Epithelial cell of proximal tubule (primary cell): Measurements from ENCODE around the gene CYP2U1. TPM values are rescaled to one million over a fixed set of nuclear protein-coding genes. Genes with fewer than 3 reads are reported as not detected.

Experiments used
- DNase-seq: peaks from one replicate; pipeline ENCODE4 v3.0.0-alpha.2; 2011; ENCODE audit warnings: low read depth
- H3K4me3 ChIP-seq: 2 replicates; pipeline ENCODE4 v1.5.1; 2011; ENCODE audit warnings: low read depth, mild to moderate bottlenecking, low read length
- CTCF ChIP-seq: conservative IDR thresholded peaks from 2 replicates; pipeline ENCODE4 v1.5.1; 2012; ENCODE audit warnings: low read depth, mild to moderate bottlenecking, low read length
- total RNA-seq: library from RNA; depleted of rRNA; stranded (reverse); fragments of >200 nt; gene quantifications from 2 replicates; pipeline ENCODE4 v1.2.3, GENCODE V29; 2015

The CYP2U1 gene
- total RNA-seq, 1 donor from 2014 or later = 5.0 TPM

GRCh38 chr4:107996949-107997788, 65.8 kb downstream of the CYP2U1 start:
- TF ChIP-seq CTCF = no peak
- no peak for DNase-seq
- H3K4me3 ChIP-seq = no peak overlapping the region

- no peak for DNase-seq
- no peak overlapping the region for H3K4me3 ChIP-seq
- no peak for TF ChIP-seq CTCF
Observed at GRCh38 chr4:107997794-107998193, 66.4 kb downstream of the CYP2U1 start.

- no peak for DNase-seq
- H3K4me3 ChIP-seq = no peak overlapping the region
- no peak for TF ChIP-seq CTCF
Observed at GRCh38 chr4:107999932-108000539, 68.7 kb downstream of the CYP2U1 start.

- H3K4me3 ChIP-seq = no peak overlapping the region
- DNase-seq = no peak
- TF ChIP-seq CTCF = no peak
Observed at GRCh38 chr4:108001540-108002135, 70.3 kb downstream of the CYP2U1 start.

Other genes starting within 250 kb of the CYP2U1 start
- 43.8 and 51.2 TPM in 2 replicates for gene PAPSS1, start 211.3 kb upstream of the CYP2U1 start, total RNA-seq
- 77.2 and 84.2 TPM in 2 replicates for gene SGMS2, start 106.6 kb upstream of the CYP2U1 start, total RNA-seq
- gene HADH, start 58.3 kb downstream of the CYP2U1 start, total RNA-seq = 22.4 and 27.4 TPM in 2 replicates
- 1.2 and 4.2 TPM in 2 replicates for gene LEF1, start 237.4 kb downstream of the CYP2U1 start, total RNA-seq